IPS-20b (cell line): ENCODE measurements around the gene CCN5.
"Not testable (repeated sequence)": the region's sequence is repeated elsewhere in the genome, so short reads cannot be mapped to it uniquely, and the experiment has no call there.

Source experiments
- H3K27ac ChIP-seq: one replicate; pipeline ENCODE4 v1.5.1; 2013; ENCODE audit warnings: low read length
- H3K27me3 ChIP-seq: 2 replicates; pipeline ENCODE4 v1.6.1; 2013; ENCODE audit warnings: mild to moderate bottlenecking, low read length, inconsistent platforms; ENCODE audit not compliant: insufficient read depth
- H3K36me3 ChIP-seq: 2 replicates; pipeline ENCODE4 v1.6.1; 2013; ENCODE audit warnings: low read depth, mild to moderate bottlenecking, inconsistent platforms, low read length, moderate library complexity; ENCODE audit not compliant: insufficient read depth
- H3K4me1 ChIP-seq: 2 replicates; pipeline ENCODE4 v1.6.1; 2013; ENCODE audit warnings: mild to moderate bottlenecking, control low read depth, inconsistent platforms, low read length, moderate library complexity; ENCODE audit not compliant: insufficient read depth
- H3K4me3 ChIP-seq: 2 replicates; pipeline ENCODE4 v1.5.1; 2013; ENCODE audit warnings: mild to moderate bottlenecking, low read length, inconsistent platforms
- H3K9ac ChIP-seq: 2 replicates; pipeline ENCODE4 v1.6.1; 2013; ENCODE audit warnings: low read depth, mild to moderate bottlenecking, inconsistent platforms, low read length, moderate library complexity
- H3K9me3 ChIP-seq: 2 replicates; pipeline ENCODE4 v1.6.1; 2013; ENCODE audit warnings: mild to moderate bottlenecking, low read depth, low read length, inconsistent platforms; ENCODE audit not compliant: insufficient read depth

The CCN5 gene

DNA sequence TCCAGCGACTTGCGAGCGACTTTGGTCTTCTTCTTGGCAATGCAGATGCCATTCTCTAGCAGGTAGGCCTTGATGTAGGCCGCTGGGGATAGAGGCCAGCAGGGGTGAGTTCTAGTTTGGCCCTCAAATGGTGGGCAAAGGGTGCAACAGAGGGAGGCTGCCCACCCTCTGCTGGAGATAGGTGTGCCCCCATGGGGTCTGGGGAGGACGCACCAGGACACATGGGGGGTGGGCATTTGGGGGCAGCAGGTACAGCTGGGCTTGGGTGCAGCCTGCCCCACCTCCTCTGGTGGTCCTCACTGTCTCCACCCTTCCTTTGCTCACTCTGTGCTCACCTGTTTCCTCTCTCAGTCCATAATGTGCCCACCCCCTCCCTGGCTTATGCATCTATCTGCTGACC, 41.8 kb downstream of the CCN5 start:
- Histone ChIP-seq H3K27ac (no peak overlapping the region), H3K9ac (no peak overlapping the region), H3K27me3 (no peaks in the 10 kb centered on the region), H3K36me3 (peaks cover 8% of the 10 kb centered on the region; the same call in 1 of the 2 replicates), H3K4me1 (no peaks in the 10 kb centered on the region), H3K4me3 (no peak overlapping the region), H3K9me3 (no peaks in the 10 kb centered on the region)

DNA sequence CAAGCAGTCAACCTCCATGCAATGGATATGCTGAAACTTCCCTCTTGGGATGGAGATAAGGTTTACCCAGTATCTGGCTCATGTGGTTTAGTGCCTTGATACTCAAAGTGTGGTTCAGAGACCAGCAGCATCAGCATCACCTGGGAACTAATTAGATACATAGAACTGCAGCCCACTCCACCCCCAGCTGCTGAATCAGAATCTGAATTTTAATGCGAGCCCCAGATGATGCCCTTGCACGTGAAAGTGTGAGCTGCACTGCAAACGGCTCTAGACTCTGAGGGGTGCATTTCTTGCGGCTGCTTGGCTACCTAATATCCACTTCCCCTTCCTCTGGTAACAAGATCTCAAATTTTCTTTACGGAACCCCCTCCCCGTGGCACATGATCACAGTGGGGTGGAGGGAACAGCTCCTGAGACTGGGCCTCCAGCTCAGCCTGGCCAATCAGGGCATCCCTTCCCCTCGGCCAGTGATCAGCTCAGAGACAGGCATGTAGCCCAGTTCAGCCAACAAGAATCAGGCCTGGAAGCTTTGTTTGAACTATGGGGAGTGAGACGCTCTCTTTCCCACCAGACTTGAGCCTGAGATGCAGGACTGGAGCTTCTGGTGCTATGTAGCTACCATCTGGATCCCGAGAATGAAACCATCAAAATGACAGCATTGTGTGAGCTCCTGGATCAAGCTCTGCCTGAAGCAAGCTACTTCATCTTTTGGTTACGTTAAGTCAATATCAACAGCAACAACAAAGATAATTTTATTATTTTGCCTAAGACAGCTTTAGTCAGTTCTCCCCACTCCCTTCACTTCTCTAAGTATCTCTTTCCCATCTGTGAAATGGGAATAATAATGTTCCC, 43.3 kb downstream of the CCN5 start:
- Histone ChIP-seq H3K4me3 (no peak overlapping the region), H3K9ac (no peak overlapping the region), H3K9me3 (no peaks in the 10 kb centered on the region), H3K36me3 (peaks cover 8% of the 10 kb centered on the region; the same call in 1 of the 2 replicates), H3K27me3 (no peaks in the 10 kb centered on the region), H3K27ac (no peak overlapping the region), H3K4me1 (no peaks in the 10 kb centered on the region)

DNA sequence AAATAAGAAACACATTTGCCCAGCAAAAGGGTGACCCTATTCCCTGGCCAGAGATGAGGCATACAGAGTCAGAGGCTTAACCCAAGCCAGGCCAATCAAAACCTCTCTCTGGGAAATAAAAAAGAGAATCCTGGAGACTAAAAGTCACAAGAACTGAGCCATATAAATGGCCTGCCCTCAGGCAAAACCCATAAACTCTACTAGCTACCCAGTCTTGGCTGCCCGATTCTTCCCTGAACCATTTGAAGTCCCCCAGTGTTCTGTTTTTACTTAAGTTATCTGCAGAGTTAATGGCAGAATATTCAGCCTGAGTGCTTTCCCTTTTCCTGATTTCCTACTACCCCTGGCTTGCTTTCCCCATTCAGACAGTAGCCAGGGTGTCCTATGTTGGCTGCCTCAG, 44.4 kb downstream of the CCN5 start:
- no peaks in the 10 kb centered on the region for H3K9me3 ChIP-seq
- H3K4me3 ChIP-seq: no peak overlapping the region
- no peaks in the 10 kb centered on the region for H3K4me1 ChIP-seq
- peaks cover 8% of the 10 kb centered on the region; the same call in 1 of the 2 replicates for H3K36me3 ChIP-seq
- no peak overlapping the region for H3K27ac ChIP-seq
- H3K27me3 ChIP-seq: no peaks in the 10 kb centered on the region
- H3K9ac ChIP-seq: no peak overlapping the region

DNA sequence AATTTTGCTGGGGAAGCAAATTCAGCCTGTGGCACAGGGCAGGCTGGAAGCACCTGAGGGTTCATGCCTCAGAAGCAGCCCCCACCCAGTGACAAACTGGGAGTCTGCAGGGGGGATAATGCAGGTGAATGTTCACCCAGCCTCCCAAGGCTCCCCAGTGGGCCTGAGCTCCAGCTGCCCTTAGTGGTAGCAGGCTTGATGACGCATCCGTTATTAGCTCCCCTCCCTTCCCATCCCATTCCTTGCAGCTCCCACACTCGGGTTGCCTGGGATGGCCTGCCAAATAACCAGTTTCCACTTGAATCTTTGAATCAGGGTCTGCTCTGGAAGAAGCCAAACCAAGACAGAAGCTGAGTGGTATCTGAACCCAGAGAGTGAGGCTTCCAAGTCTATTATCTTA, 46.3 kb downstream of the CCN5 start:
- H3K4me1 ChIP-seq: no peaks in the 10 kb centered on the region
- H3K4me3 ChIP-seq: no peak overlapping the region
- no peaks in the 10 kb centered on the region for H3K9me3 ChIP-seq
- H3K27me3 ChIP-seq: no peaks in the 10 kb centered on the region
- no peak overlapping the region for H3K9ac ChIP-seq
- H3K36me3 ChIP-seq: peaks cover 5% of the 10 kb centered on the region; the same call in 1 of the 2 replicates
- no peak overlapping the region for H3K27ac ChIP-seq

DNA sequence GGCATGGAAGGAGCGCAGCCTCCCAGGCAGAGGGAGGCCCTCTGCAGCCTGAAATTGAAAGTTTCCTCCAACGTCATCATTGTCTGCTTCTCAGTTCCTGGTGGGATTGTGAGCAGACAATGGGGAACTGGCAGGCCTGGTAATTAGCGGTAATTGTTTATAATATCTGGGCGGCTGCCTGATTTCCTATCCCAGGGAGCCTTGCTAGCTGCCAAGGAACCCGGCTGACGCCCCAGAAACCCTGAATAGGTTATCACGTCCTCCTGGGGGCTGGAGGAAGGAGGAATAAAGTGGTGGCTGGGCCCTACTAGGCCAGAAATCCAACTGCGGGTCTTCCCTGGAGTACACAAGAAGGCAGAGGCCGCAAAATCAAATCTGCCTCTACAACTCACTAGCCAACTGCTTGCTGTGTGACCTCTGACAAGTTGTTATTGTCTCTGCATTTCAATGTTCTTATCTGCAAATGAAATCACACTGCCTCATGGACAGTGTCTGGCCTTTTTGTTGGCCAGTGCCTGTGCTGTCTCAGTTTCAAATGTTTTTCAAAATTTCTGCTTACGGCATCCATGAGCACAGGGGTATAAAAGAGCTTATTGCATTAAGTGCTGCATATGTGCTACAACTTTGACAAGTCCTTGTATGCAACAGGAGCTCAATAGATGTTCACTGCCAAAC, 47.4 kb downstream of the CCN5 start:
- H3K4me1 ChIP-seq: no peaks in the 10 kb centered on the region
- no peak overlapping the region for H3K4me3 ChIP-seq
- H3K36me3 ChIP-seq: no peaks in the 10 kb centered on the region
- no peaks in the 10 kb centered on the region for H3K27me3 ChIP-seq
- no peaks in the 10 kb centered on the region for H3K9me3 ChIP-seq
- H3K27ac ChIP-seq: no peak overlapping the region
- no peak overlapping the region for H3K9ac ChIP-seq

DNA sequence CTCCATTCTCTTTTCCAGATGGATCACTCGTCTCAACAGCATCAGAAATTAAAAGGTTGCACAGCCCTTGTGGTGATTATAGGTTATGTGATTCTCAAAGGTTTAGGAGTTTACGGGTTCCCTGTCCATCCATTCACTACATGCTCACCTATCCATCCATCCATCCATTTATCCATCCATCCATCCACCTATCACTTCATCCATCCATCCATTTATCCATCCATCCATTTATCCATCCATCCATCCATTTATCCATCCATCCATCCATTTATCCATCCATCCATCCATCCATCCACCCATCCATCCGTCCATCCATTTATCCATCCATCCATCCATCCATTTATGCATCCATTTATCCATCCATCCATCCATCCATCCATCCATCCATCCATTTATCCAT, 48.6 kb downstream of the CCN5 start:
- not testable (repeated sequence) for H3K4me3 ChIP-seq, H3K27ac ChIP-seq

DNA sequence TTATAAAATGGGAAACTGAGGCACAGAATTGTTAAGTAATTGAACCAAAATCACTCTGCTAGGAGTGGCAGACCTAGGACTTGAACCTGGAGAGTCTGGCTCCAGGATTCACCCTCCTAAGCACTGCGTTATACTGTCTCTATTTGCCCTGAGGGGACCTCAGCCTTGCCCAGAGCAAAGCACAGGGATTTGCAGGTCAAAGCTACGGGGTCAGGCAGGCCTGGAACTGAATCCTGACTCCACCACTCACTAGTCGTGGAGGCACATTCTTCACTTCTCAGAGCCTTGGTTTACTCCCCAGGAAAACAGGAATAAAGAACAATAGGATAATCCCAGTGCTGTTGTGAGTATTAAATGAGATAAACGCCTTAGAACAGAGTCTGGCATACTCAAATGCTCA, 49.9 kb downstream of the CCN5 start:
- Histone ChIP-seq H3K27ac (no peak overlapping the region), H3K9ac (no peak overlapping the region), H3K9me3 (no peaks in the 10 kb centered on the region), H3K4me3 (no peak overlapping the region), H3K36me3 (peaks cover under 1% of the 10 kb centered on the region; the same call in 1 of the 2 replicates), H3K4me1 (no peaks in the 10 kb centered on the region), H3K27me3 (no peaks in the 10 kb centered on the region)

More for the DNA sequence above, 48.6 kb downstream of the CCN5 start:
- H3K4me1 ChIP-seq, H3K9ac ChIP-seq, H3K27me3 ChIP-seq, H3K36me3 ChIP-seq, H3K9me3 ChIP-seq: not testable (repeated sequence)

DNA sequence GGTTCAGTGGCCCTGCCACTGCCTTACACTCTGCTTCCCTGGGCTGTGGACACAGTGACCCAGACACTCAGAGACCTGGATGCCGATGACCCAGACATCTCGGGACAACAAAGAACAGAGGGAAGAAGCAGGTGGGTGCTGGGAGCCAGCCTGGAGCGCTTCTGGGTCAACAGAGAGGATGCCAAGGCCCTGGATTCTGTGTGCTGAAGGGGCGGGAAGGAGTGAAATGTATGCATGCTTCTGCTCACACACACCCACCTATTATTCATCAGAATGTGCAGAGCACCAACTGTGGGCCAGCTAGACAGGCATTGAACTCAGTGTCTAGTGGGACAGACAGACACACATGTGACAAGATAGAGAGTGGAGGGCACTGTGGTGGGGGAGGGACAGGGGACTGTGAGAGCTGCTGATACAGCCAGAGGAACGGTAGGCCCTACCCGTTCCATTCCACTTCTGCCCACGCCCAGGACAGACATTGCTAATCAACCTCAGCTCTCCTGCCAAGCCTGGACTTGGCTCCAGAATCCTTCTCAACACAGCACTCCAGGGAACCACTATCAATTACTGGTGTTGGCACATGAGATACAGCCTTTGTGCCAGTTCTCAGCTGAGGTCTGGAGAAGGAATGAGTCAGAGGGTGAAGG, 50.7 kb downstream of the CCN5 start:
- Histone ChIP-seq H3K4me1 (no peaks in the 10 kb centered on the region), H3K27ac (no peak overlapping the region), H3K9ac (no peak overlapping the region), H3K27me3 (no peaks in the 10 kb centered on the region), H3K36me3 (peaks cover 7% of the 10 kb centered on the region; the same call in 1 of the 2 replicates), H3K4me3 (no peak overlapping the region), H3K9me3 (no peaks in the 10 kb centered on the region)

DNA sequence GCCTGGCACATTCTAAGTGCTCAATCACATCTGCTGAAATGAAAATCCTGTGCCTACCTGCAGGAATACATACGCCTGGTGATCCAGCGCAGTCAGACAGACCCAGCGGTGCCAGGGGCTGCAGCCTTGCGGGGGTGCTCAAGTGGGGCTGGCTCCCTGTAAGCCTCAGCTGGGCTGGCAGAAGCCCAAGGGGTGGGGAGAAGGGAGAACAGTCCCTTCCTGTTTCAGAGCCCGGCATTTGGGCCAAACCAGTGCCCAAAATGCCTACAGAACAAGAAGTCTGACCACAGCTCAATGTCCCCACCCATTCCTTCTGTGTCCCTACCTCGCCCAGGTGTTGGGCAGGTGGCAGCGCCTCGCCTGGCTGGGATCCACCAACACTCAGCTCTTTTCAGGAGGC, 53.1 kb downstream of the CCN5 start:
- H3K4me3 ChIP-seq: no peak overlapping the region
- H3K9ac ChIP-seq: no peak overlapping the region
- H3K36me3 ChIP-seq: peaks cover 7% of the 10 kb centered on the region; the same call in 1 of the 2 replicates
- no peaks in the 10 kb centered on the region for H3K27me3 ChIP-seq
- H3K27ac ChIP-seq: no peak overlapping the region
- no peaks in the 10 kb centered on the region for H3K4me1 ChIP-seq
- H3K9me3 ChIP-seq: no peaks in the 10 kb centered on the region

DNA sequence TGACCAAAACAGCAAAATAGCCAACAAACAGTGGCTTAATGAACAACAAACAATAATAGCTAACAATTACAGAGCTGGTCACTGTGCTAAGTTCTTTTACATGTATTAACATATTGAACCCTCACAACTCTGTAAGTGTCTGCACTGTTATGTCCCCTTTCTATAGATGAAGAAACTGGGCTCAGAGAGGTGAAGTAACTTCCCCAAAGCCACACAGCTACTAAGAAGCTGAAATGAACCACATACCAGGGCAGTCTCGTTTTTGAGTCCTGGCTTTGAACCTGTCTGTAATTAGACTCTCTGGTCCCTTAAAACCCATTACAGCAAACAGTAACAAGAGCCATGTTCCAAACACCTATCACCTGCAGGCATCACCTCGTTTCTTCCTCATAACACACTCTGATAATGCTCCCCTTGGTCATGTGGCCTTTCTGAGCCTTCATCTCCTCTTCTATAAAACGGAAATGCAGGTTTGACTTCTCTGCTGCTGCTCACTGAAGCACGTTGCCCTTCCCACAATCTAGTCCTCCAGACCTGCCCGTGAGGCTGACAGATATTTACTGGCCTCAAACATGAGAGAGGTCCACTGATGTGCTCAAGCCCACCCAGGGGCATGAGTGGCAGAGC, 53.8 kb downstream of the CCN5 start:
- Histone ChIP-seq H3K9ac (no peak overlapping the region), H3K27me3 (no peaks in the 10 kb centered on the region)

DNA sequence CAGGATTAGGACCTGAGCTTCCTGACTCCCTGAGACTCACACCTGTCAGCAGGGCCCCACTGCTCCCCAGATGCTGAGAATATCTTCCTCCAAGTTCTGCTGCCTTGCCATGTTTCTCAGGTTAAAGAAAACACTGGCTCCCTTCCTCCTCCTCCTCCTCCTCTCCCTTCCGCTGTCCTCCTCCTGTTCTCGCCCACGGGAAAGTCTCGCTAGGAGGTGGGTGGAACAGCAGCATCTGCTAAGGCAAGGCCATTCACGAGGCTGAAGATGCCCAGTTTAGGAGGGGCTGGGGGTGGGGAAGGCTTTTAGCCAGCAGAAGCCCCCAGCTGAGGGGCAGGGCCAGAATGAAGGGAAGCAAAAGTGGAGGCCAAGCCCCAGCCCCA, 54.3 kb downstream of the CCN5 start:
- Histone ChIP-seq H3K9me3 (no peaks in the 10 kb centered on the region), H3K36me3 (peaks cover 7% of the 10 kb centered on the region; the same call in 1 of the 2 replicates), H3K27ac (no peak overlapping the region), H3K27me3 (no peaks in the 10 kb centered on the region), H3K4me3 (no peak overlapping the region), H3K9ac (no peak overlapping the region), H3K4me1 (no peaks in the 10 kb centered on the region)

More for the DNA sequence above, 53.8 kb downstream of the CCN5 start:
- no peaks in the 10 kb centered on the region for H3K9me3 ChIP-seq
- H3K27ac ChIP-seq: no peak overlapping the region
- no peaks in the 10 kb centered on the region for H3K4me1 ChIP-seq
- H3K36me3 ChIP-seq: peaks cover 7% of the 10 kb centered on the region; the same call in 1 of the 2 replicates
- H3K4me3 ChIP-seq: no peak overlapping the region
